ENCODE measurements around the gene PRRC2B. TPM values are rescaled to one million over a fixed set of nuclear protein-coding genes. Genes with fewer than 3 reads are reported as not detected.

Gene PRRC2B
- total RNA-seq, 1 experiment from 2014 or later, result 170 TPM

GRCh38 chr9:131436865-131437271, 43.0 kb downstream of the PRRC2B start:
- BruUV-seq (replicated peaks), result no TSS peak
- Histone ChIP-seq H3K36me3 (ENCODE audit: control insufficient read depth in 1 of 2, insufficient read depth in 2 of 2, low read length in 2 of 2) (peaks cover 55 to 73% of the 10 kb centered on the region in 2 experiments), H3K4me3 (replicated peaks in 1 of 2; ENCODE audit: low read depth in 1 of 2, low read length in 2 of 2) (no peak overlapping the region), H3K9me3 (ENCODE audit: control insufficient read depth in 1 of 2, insufficient read depth in 1 of 2, low read depth in 1 of 2, low read length in 2 of 2) (no peaks in the 10 kb centered on the region), H3K79me2 (ENCODE audit: insufficient read depth, low read length) (peaks cover 97% of the 10 kb centered on the region), H3K9me2 (ENCODE audit: insufficient read depth) (no peaks in the 10 kb centered on the region), H3K27ac (ENCODE audit: low read depth, low read length) (no peak overlapping the region), H4K20me1 (ENCODE audit: insufficient read depth) (peaks cover 5% of the 10 kb centered on the region; the same call in 1 of the 2 replicates), H2AFZ (ENCODE audit: low read depth, low read length, poor library complexity, severe bottlenecking) (no peak overlapping the region), H3K27me3 (ENCODE audit: insufficient read depth, low read length) (no peaks in the 10 kb centered on the region), H3K4me2 (ENCODE audit: low read length) (no peak overlapping the region), H3K4me1 (ENCODE audit: control insufficient read depth in 1 of 2, insufficient read depth in 2 of 2, low read length in 2 of 2) (no peaks in the 10 kb centered on the region), H3K9ac (ENCODE audit: low read length) (no peak overlapping the region)
- ATAC-seq (no peak), DNase-seq (ENCODE audit: low read depth, low spot score) (no peak)
- ChIA-PET CTCF (no interaction called here), POLR2A (no interaction called here), RAD21 (ENCODE audit: low non-redundant PET in 1 of 2, low total read pairs in 2 of 2, uncharacterized antibody in 2 of 2, unreplicated experiment in 2 of 2) (no interaction called here)
- no peak for TF ChIP-seq CBX3 (IDR thresholded peaks at IDR 0.05; ENCODE audit: low read depth)
- no peak for TF ChIP-seq FOSL1 (IDR thresholded peaks at IDR 0.05; ENCODE audit: low read depth)
- TF ChIP-seq, protein P1, sequence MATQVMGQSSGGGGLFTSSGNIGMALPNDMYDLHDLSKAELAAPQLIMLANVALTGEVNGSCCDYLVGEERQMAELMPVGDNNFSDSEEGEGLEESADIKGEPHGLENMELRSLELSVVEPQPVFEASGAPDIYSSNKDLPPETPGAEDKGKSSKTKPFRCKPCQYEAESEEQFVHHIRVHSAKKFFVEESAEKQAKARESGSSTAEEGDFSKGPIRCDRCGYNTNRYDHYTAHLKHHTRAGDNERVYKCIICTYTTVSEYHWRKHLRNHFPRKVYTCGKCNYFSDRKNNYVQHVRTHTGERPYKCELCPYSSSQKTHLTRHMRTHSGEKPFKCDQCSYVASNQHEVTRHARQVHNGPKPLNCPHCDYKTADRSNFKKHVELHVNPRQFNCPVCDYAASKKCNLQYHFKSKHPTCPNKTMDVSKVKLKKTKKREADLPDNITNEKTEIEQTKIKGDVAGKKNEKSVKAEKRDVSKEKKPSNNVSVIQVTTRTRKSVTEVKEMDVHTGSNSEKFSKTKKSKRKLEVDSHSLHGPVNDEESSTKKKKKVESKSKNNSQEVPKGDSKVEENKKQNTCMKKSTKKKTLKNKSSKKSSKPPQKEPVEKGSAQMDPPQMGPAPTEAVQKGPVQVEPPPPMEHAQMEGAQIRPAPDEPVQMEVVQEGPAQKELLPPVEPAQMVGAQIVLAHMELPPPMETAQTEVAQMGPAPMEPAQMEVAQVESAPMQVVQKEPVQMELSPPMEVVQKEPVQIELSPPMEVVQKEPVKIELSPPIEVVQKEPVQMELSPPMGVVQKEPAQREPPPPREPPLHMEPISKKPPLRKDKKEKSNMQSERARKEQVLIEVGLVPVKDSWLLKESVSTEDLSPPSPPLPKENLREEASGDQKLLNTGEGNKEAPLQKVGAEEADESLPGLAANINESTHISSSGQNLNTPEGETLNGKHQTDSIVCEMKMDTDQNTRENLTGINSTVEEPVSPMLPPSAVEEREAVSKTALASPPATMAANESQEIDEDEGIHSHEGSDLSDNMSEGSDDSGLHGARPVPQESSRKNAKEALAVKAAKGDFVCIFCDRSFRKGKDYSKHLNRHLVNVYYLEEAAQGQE (IDR thresholded peaks at IDR 0.05; ENCODE audit: low read depth), result no peak
- TF ChIP-seq SRF (IDR thresholded peaks at IDR 0.05; ENCODE audit: low read depth), result no peak
- no peak for TF ChIP-seq ELF1 (IDR thresholded peaks at IDR 0.05; ENCODE audit: borderline replicate concordance, low read depth)
- no peak for TF ChIP-seq JUND (IDR thresholded peaks at IDR 0.05)
- no peak for TF ChIP-seq CEBPB (IDR thresholded peaks at IDR 0.05; ENCODE audit: low read depth)
- TF ChIP-seq SIN3A (IDR thresholded peaks at IDR 0.05; ENCODE audit: low read depth), result no peak
- TF ChIP-seq, protein P2, sequence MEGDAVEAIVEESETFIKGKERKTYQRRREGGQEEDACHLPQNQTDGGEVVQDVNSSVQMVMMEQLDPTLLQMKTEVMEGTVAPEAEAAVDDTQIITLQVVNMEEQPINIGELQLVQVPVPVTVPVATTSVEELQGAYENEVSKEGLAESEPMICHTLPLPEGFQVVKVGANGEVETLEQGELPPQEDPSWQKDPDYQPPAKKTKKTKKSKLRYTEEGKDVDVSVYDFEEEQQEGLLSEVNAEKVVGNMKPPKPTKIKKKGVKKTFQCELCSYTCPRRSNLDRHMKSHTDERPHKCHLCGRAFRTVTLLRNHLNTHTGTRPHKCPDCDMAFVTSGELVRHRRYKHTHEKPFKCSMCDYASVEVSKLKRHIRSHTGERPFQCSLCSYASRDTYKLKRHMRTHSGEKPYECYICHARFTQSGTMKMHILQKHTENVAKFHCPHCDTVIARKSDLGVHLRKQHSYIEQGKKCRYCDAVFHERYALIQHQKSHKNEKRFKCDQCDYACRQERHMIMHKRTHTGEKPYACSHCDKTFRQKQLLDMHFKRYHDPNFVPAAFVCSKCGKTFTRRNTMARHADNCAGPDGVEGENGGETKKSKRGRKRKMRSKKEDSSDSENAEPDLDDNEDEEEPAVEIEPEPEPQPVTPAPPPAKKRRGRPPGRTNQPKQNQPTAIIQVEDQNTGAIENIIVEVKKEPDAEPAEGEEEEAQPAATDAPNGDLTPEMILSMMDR (IDR thresholded peaks at IDR 0.05 in 2 of 3, conservative IDR thresholded peaks at IDR 0.05 in 1 of 3; ENCODE audit: borderline replicate concordance in 1 of 3, insufficient read depth in 1 of 3, low read depth in 2 of 3, low read length in 2 of 3), result no peak
- intact Hi-C loops (cut with micrococcal nuclease), result no loop called here

Data from HCT116 (cell line).